Duodenal mucosa (tissue), 2 donors: ENCODE results near the gene SEMA6A.
"Not testable (repeated sequence)": the region's sequence is repeated elsewhere in the genome, so short reads cannot be mapped to it uniquely, and the experiment has no call there.

ENCODE experiments used
- H3K27ac ChIP-seq: one replicate; pipeline ENCODE4 v1.7.0; 2013; ENCODE audit warnings: low read depth, low read length
- H3K27me3 ChIP-seq, 2 donors: one replicate each; pipeline ENCODE4 v1.7.0; 2013; ENCODE audit warnings: low read length in 2 of 2, control low read depth in 1 of 2; ENCODE audit not compliant: insufficient read depth in 2 of 2, control insufficient read depth in 1 of 2
- H3K36me3 ChIP-seq, 2 donors: one replicate each; pipeline ENCODE4 v1.7.0; 2013; ENCODE audit warnings: low read length in 2 of 2, control low read depth in 1 of 2; ENCODE audit not compliant: insufficient read depth in 2 of 2, control insufficient read depth in 1 of 2
- H3K4me1 ChIP-seq, 2 donors: one replicate each; pipeline ENCODE4 v1.7.0; 2013; ENCODE audit warnings: low read length in 2 of 2, control low read depth in 1 of 2; ENCODE audit not compliant: insufficient read depth in 2 of 2, control insufficient read depth in 1 of 2
- H3K4me3 ChIP-seq, 2 donors: one replicate each; pipeline ENCODE4 v1.7.0; 2013; ENCODE audit warnings: low read length in 2 of 2, low read depth in 1 of 2
- H3K9ac ChIP-seq, 2 donors: one replicate each; pipeline ENCODE4 v1.7.0; 2013; ENCODE audit warnings: low read length in 2 of 2, low read depth in 1 of 2
- H3K9me3 ChIP-seq, 2 donors: one replicate each; pipeline ENCODE4 v1.7.0; 2013; ENCODE audit warnings: low read length in 2 of 2, control low read depth in 1 of 2; ENCODE audit not compliant: control insufficient read depth in 1 of 2

SEMA6A gene

GRCh38 chr5:116525674-116526073 is 48.9 kb downstream of the SEMA6A start:
- H3K9ac ChIP-seq, result no peak overlapping the region
- no peak overlapping the region for H3K27ac ChIP-seq
- H3K9me3 ChIP-seq, result no peaks in the 10 kb centered on the region
- no peaks in the 10 kb centered on the region for H3K27me3 ChIP-seq
- H3K36me3 ChIP-seq, result no peaks in the 10 kb centered on the region
- peak overlapping the region; percentile 8 to 13 for H3K4me3 ChIP-seq
- peaks cover 37 to 40% of the 10 kb centered on the region in 2 donors for H3K4me1 ChIP-seq

GRCh38 chr5:116524966-116525365 is 49.7 kb downstream of the SEMA6A start:
- Histone ChIP-seq H3K36me3 (no peaks in the 10 kb centered on the region), H3K4me1 (peaks cover 33 to 40% of the 10 kb centered on the region in 2 donors)

GRCh38 chr5:116524051-116524904 is 50.3 kb downstream of the SEMA6A start:
- Histone ChIP-seq H3K4me1 (peaks cover 28 to 40% of the 10 kb centered on the region in 2 donors), H3K4me3 (no peak overlapping the region), H3K36me3 (no peaks in the 10 kb centered on the region), H3K9ac (no peak overlapping the region), H3K27me3 (no peaks in the 10 kb centered on the region), H3K27ac (no peak overlapping the region), H3K9me3 (no peaks in the 10 kb centered on the region)

More at GRCh38 chr5:116524966-116525365, 49.7 kb downstream of the SEMA6A start:
- Histone ChIP-seq H3K27ac (no peak overlapping the region), H3K4me3 (no peak overlapping the region), H3K9me3 (no peaks in the 10 kb centered on the region), H3K27me3 (no peaks in the 10 kb centered on the region), H3K9ac (no peak overlapping the region)

GRCh38 chr5:116523182-116523581 is 51.4 kb downstream of the SEMA6A start:
- not testable (repeated sequence) for H3K27me3 ChIP-seq

GRCh38 chr5:116522356-116523136 is 52.1 kb downstream of the SEMA6A start:
- no peak overlapping the region for H3K27ac ChIP-seq
- no peak overlapping the region for H3K4me3 ChIP-seq
- no peaks in the 10 kb centered on the region for H3K36me3 ChIP-seq
- H3K9ac ChIP-seq, result no peak overlapping the region
- H3K4me1 ChIP-seq, result peaks cover 27 to 37% of the 10 kb centered on the region in 2 donors
- no peaks in the 10 kb centered on the region for H3K9me3 ChIP-seq
- H3K27me3 ChIP-seq, result no peaks in the 10 kb centered on the region

More at GRCh38 chr5:116523182-116523581, 51.4 kb downstream of the SEMA6A start:
- not testable (repeated sequence) for H3K36me3 ChIP-seq, H3K27ac ChIP-seq, H3K4me3 ChIP-seq, H3K9ac ChIP-seq, H3K9me3 ChIP-seq
- H3K4me1 ChIP-seq, result peaks cover 26 to 36% of the 10 kb centered on the region in 2 donors

- no peak overlapping the region for H3K27ac ChIP-seq
- H3K4me3 ChIP-seq, result no peak overlapping the region
- H3K9me3 ChIP-seq, result no peaks in the 10 kb centered on the region
- no peaks in the 10 kb centered on the region for H3K27me3 ChIP-seq
- no peak overlapping the region for H3K9ac ChIP-seq
- H3K4me1 ChIP-seq, result peaks cover 19 to 37% of the 10 kb centered on the region in 2 donors
- no peaks in the 10 kb centered on the region for H3K36me3 ChIP-seq
These were observed 53.3 kb downstream of the SEMA6A start for GRCh38 chr5:116521173-116521872.

- Histone ChIP-seq H3K27me3 (no peaks in the 10 kb centered on the region), H3K4me3 (no peak overlapping the region), H3K27ac (no peak overlapping the region), H3K9me3 (no peaks in the 10 kb centered on the region), H3K36me3 (no peaks in the 10 kb centered on the region), H3K4me1 (peaks cover 23 to 39% of the 10 kb centered on the region in 2 donors), H3K9ac (no peak overlapping the region)
These were observed 53.9 kb downstream of the SEMA6A start for GRCh38 chr5:116520771-116521170.

- Histone ChIP-seq H3K4me3 (no peak overlapping the region), H3K9ac (no peak overlapping the region), H3K27me3 (no peaks in the 10 kb centered on the region), H3K36me3 (no peaks in the 10 kb centered on the region), H3K4me1 (peaks cover 14 to 26% of the 10 kb centered on the region in 2 donors), H3K27ac (no peak overlapping the region), H3K9me3 (no peaks in the 10 kb centered on the region)
These were observed 56.2 kb downstream of the SEMA6A start for GRCh38 chr5:116518423-116518822.

- no peaks in the 10 kb centered on the region for H3K9me3 ChIP-seq
- no peak overlapping the region for H3K27ac ChIP-seq
- no peak overlapping the region for H3K4me3 ChIP-seq
- no peaks in the 10 kb centered on the region for H3K27me3 ChIP-seq
- H3K4me1 ChIP-seq, result peaks cover 14 to 26% of the 10 kb centered on the region in 2 donors
- H3K9ac ChIP-seq, result no peak overlapping the region
- H3K36me3 ChIP-seq, result no peaks in the 10 kb centered on the region
These were observed 57.1 kb downstream of the SEMA6A start for GRCh38 chr5:116517488-116517887.
